GM19395 (cell line): ENCODE data around the gene PARVA.

Experiments used
- ATAC-seq: cut with Tn5 transposase; IDR thresholded peaks from one replicate; pipeline ENCODE4 v1.9.1; 2021; ENCODE audit warnings: mild to moderate bottlenecking, moderate library complexity; ENCODE audit not compliant: unreplicated experiment

Gene PARVA

GRCh38 chr11:12456651-12457579 is 79.5 kb downstream of the PARVA start:
- no peak for ATAC-seq

- no peak for ATAC-seq
Measured at GRCh38 chr11:12458042-12458441, 80.7 kb downstream of the PARVA start.

- no peak for ATAC-seq
Measured at GRCh38 chr11:12459374-12459773, 82.0 kb downstream of the PARVA start.

- no peak for ATAC-seq
Measured at GRCh38 chr11:12459865-12460444, 82.6 kb downstream of the PARVA start.

GRCh38 chr11:12460466-12460865 is 83.1 kb downstream of the PARVA start:
- ATAC-seq, result no peak

GRCh38 chr11:12461516-12461915 is 84.1 kb downstream of the PARVA start:
- ATAC-seq, result no peak

GRCh38 chr11:12464303-12464702 is 86.9 kb downstream of the PARVA start:
- no peak for ATAC-seq

- no peak for ATAC-seq
Measured at GRCh38 chr11:12465332-12465731, 88.0 kb downstream of the PARVA start.

- ATAC-seq, result no peak
Measured at GRCh38 chr11:12467610-12468009, 90.2 kb downstream of the PARVA start.

GRCh38 chr11:12469451-12469850 is 92.1 kb downstream of the PARVA start:
- no peak for ATAC-seq

- ATAC-seq, result no peak
Measured at GRCh38 chr11:12470236-12470635, 92.9 kb downstream of the PARVA start.

- ATAC-seq, result no peak
Measured at GRCh38 chr11:12472401-12473005, 95.1 kb downstream of the PARVA start.

GRCh38 chr11:12473381-12473780 is 96.0 kb downstream of the PARVA start:
- ATAC-seq, result no peak

GRCh38 chr11:12474871-12475270 is 97.5 kb downstream of the PARVA start:
- no peak for ATAC-seq

GRCh38 chr11:12478743-12479142 is 101.4 kb downstream of the PARVA start:
- no peak for ATAC-seq

- no peak for ATAC-seq
Measured at GRCh38 chr11:12480401-12480800, 103.0 kb downstream of the PARVA start.

GRCh38 chr11:12482839-12483238 is 105.5 kb downstream of the PARVA start:
- no peak for ATAC-seq

- ATAC-seq, result no peak
Measured at GRCh38 chr11:12483604-12484003, 106.2 kb downstream of the PARVA start.

GRCh38 chr11:12485328-12485727 is 108.0 kb downstream of the PARVA start:
- ATAC-seq, result no peak

GRCh38 chr11:12489246-12489772 is 111.9 kb downstream of the PARVA start:
- ATAC-seq, result no peak

- no peak for ATAC-seq
Measured at GRCh38 chr11:12494699-12495098, 117.3 kb downstream of the PARVA start.
